Effector memory CD8-positive, alpha-beta T cell (primary cell): ENCODE measurements around the gene PHACTR3.
A peak's percentile ranks its signal among the peaks of the same experiment; 100 is the strongest.

Source experiments
- ATAC-seq: fragments of 150-1000 bp; cut with Tn5 transposase; replicated peaks from 2 replicates; pipeline ENCODE4 v1.10.0; 2021; ENCODE audit warnings: mild to moderate bottlenecking, moderate library complexity
- DNase-seq, 3 experiments: peaks; one replicate each; pipeline ENCODE4 v3.0.0; 2021
- H3K27ac Mint-ChIP-seq, 2 donors: one replicate each; pipeline ENCODE4 v1.8.0; 2022; ENCODE audit warnings: mild to moderate bottlenecking in 2 of 2, mixed read lengths in 2 of 2, moderate library complexity in 2 of 2
- H3K27me3 Mint-ChIP-seq, 2 donors: one replicate each; pipeline ENCODE4 v1.8.0; 2022; ENCODE audit warnings: mixed read lengths in 2 of 2
- H3K36me3 Mint-ChIP-seq: one replicate; pipeline ENCODE4 v1.8.0; 2022; ENCODE audit warnings: mild to moderate bottlenecking, moderate library complexity, mixed read lengths; ENCODE audit not compliant: insufficient read depth
- H3K4me1 Mint-ChIP-seq, 2 donors: one replicate each; pipeline ENCODE4 v1.8.0; 2022; ENCODE audit warnings: low read depth in 2 of 2, mixed read lengths in 2 of 2
- H3K4me3 Mint-ChIP-seq, 2 donors: one replicate each; pipeline ENCODE4 v1.8.0; 2022; ENCODE audit warnings: mild to moderate bottlenecking in 2 of 2, mixed read lengths in 2 of 2, moderate library complexity in 2 of 2
- H3K9me3 Mint-ChIP-seq, 2 donors: one replicate each; pipeline ENCODE4 v1.8.0; 2022; ENCODE audit warnings: mixed read lengths in 2 of 2

Gene PHACTR3

DNA sequence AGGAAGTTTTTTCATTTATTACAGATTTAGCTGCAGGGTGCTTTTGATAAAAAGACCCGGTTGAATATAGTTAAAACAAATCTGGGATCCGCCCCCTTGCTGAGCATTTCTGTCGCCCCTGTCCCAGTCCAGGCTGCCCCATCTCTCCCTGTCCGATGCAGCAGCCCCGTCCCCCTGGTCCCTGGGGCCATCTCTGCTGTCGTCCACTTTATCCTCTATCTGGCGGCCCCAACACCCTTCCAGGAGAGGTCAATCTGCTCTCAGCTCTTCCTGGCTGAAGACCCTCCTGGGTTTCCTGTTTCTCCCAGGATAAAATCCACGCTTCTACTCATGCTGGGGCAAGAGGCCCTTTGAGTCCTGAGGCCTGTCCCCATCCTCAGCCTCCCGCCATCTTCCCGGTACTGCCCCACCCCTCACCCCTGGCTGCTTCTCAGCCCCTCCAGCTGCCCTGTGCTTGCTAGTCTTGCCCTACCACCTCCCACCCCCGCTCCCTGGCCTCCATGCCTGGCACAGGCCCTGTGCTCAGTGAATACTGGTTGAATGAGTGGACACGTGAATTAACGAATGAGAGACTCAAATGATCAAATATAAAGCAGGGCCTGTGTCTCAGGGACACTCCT, 16.0 kb upstream of the PHACTR3 start:
- Mint-ChIP-seq H3K4me1 (peaks cover 0 to 3% of the 10 kb centered on the region in 2 donors), H3K27ac (no peak overlapping the region), H3K4me3 (no peak overlapping the region), H3K9me3 (no peaks in the 10 kb centered on the region), H3K27me3 (peaks cover 25 to 53% of the 10 kb centered on the region in 2 donors), H3K36me3 (no peaks in the 10 kb centered on the region)
- no peak for DNase-seq
- ATAC-seq = no peak

DNA sequence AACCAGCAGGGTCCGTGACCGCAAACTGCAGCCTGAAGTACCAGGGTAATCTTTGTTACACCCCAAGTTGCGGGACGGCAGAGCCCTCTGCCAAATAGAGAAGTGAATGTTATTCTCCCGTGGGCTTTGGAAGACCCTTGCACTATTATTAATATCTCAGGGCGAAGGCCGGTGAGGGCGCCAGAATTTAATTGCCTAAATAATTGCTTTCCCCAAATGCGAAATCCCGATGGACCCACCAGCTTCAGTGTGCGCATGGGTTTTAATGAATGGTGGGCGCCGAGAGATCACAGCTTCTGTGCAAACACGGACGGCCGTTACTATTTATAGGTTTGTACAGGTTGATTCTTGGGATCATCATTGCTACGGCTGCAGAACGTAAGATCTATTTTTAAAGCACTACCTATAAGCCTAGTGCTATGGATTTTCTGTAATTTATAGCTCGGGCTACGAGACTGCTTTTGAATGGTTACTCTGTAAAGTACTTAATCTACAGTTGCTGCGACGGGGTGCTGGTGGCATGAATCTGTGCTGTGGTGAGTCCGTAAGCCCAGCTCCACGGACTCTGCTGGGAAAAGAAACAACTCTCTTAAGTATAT, 15.2 kb upstream of the PHACTR3 start:
- Mint-ChIP-seq H3K27ac (no peak overlapping the region), H3K27me3 (peaks cover 26 to 52% of the 10 kb centered on the region in 2 donors), H3K4me1 (peaks cover 0 to 3% of the 10 kb centered on the region in 2 donors), H3K9me3 (no peaks in the 10 kb centered on the region), H3K4me3 (no peak overlapping the region), H3K36me3 (no peaks in the 10 kb centered on the region)
- no peak for DNase-seq
- no peak for ATAC-seq

DNA sequence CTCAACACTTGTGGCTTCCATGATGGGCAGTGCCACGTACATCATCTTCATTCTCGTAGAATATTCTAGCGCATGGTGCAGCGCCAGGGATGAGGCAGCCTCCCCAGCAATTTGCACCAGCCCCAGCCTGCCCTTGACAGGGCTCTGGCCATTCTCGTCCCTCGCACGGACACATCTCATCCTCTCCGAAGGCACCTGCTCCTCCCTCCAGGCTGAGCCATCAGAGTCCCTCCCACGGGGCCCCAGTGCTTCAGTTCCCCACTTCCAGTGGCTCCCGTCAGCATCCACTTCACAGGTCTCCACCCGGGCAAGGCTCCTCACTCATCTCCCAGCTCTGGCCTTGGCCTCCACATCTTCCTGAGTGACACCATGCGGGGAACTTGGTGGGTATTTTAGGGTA, 13.3 kb upstream of the PHACTR3 start:
- Mint-ChIP-seq H3K4me3 (no peak overlapping the region), H3K4me1 (peaks cover 0 to 1% of the 10 kb centered on the region in 2 donors), H3K27me3 (peaks cover 39 to 68% of the 10 kb centered on the region in 2 donors), H3K36me3 (no peaks in the 10 kb centered on the region), H3K9me3 (no peaks in the 10 kb centered on the region), H3K27ac (no peak overlapping the region)
- DNase-seq = no peak
- no peak for ATAC-seq

DNA sequence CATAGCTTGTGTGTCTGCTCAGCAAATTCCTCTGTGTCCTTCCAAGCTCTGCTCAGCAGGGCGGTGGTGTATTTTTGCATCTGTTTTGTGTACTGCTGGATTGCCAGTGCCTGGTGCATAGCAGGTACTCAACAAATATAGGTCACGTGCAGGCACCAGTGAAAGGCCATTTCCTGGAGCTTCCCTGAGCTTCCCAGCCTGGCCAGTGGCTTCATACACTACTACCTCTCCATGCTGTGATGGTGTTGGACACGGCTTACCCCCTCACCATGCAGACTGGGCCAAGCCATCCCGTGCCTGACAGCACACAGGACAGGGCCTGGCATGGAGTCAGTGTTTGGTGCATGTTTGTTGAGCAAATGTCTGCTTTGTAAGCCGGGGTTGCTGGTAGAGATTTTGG, 7.7 kb upstream of the PHACTR3 start:
- Mint-ChIP-seq H3K4me1 (peaks cover 4% of the 10 kb centered on the region in 2 donors), H3K9me3 (no peaks in the 10 kb centered on the region), H3K36me3 (no peaks in the 10 kb centered on the region), H3K27me3 (peaks cover 56 to 83% of the 10 kb centered on the region in 2 donors), H3K27ac (no peak overlapping the region), H3K4me3 (no peak overlapping the region)
- DNase-seq = no peak
- no peak for ATAC-seq

DNA sequence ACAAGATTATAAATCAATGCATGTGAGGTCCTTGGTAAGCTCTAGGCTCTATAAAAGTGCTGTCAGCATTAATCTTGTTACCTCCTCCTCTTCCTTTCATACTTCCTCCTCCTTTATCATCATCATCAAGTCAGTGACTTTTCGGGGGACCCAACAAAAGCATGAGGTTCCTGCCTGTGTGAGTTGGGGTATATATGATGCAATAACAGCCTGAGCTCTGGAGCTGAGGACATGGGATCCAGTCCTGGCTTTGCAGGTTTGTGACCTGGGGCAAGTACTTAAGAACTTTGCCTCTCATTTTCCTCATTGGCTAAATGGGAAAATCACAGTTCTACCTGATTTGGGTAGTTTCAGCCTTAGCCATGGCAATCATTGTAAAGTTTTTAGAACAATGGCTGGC, 7.1 kb upstream of the PHACTR3 start:
- no peak for DNase-seq
- H3K27ac Mint-ChIP-seq = no peak overlapping the region
- no peak for ATAC-seq
- peaks cover 4% of the 10 kb centered on the region in 2 donors for H3K4me1 Mint-ChIP-seq
- H3K27me3 Mint-ChIP-seq = peaks cover 58 to 83% of the 10 kb centered on the region in 2 donors
- H3K36me3 Mint-ChIP-seq = no peaks in the 10 kb centered on the region
- no peaks in the 10 kb centered on the region for H3K9me3 Mint-ChIP-seq
- no peak overlapping the region for H3K4me3 Mint-ChIP-seq

DNA sequence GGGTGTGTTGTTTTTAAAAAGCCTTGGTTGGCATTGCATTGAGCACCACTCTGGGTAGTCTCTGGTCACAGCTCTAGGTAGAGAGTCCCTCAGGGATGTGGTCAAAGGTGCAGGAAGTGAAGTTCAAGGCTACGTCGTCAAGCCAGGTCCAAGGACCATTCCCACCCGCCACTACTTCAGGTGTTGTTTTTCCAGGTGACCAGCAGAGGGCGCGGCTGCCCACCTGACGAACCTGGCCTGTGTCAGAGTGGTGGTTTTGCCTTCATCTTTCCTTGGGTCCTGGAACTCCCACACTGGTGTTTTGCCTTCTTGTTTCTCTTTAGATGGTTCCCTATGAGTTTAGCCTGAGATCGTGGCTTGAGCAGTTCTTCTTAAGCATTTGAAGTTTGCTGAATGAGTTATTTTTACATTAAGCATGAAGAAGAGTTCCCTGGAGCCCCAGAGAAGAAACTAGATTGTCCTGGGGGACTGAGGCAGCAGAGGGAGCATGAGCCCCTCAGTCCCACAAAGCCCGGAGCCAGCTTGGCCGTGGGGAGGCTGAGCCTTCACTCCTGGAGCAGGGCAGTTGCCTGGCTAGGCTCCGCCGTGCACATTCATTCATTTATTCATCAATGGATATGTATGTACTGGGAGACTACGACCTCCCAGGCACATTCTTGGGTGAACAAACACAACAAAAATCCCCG, 5.6 kb upstream of the PHACTR3 start:
- ATAC-seq (no peak), DNase-seq (peak in 1 of 3 experiments; percentile 5)
- Mint-ChIP-seq H3K4me1 (peaks cover 4% of the 10 kb centered on the region in 2 donors), H3K4me3 (no peak overlapping the region), H3K27ac (peak overlapping the region in 1 of 2 donors; percentile 19), H3K9me3 (no peaks in the 10 kb centered on the region), H3K27me3 (peaks cover 63 to 98% of the 10 kb centered on the region in 2 donors), H3K36me3 (no peaks in the 10 kb centered on the region)

DNA sequence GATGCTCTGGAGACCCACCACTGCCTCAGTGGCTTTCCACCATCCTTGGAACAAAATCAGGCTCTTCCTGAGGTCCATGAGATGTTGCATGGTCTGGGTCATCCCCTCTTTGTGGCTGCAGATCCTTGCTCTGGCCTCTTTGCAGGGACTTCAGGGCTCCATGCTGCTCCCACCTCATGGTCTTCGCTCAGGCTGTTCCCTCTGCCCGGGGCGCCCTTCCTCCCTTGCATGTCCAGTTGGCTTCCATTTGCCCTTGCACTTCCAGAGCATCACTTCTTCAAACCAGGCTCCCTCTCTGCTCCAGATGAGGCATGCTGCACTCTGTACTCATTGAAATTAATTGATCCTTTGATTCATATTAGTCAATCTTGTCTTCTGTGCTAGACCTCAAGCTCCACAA, 4.4 kb upstream of the PHACTR3 start:
- H3K9me3 Mint-ChIP-seq = no peaks in the 10 kb centered on the region
- H3K4me1 Mint-ChIP-seq = peaks cover 4% of the 10 kb centered on the region in 2 donors
- ATAC-seq (no peak), DNase-seq (no peak)
- H3K27me3 Mint-ChIP-seq = peaks cover 57 to 97% of the 10 kb centered on the region in 2 donors
- no peak overlapping the region for H3K4me3 Mint-ChIP-seq
- H3K36me3 Mint-ChIP-seq = no peaks in the 10 kb centered on the region
- no peak overlapping the region for H3K27ac Mint-ChIP-seq

DNA sequence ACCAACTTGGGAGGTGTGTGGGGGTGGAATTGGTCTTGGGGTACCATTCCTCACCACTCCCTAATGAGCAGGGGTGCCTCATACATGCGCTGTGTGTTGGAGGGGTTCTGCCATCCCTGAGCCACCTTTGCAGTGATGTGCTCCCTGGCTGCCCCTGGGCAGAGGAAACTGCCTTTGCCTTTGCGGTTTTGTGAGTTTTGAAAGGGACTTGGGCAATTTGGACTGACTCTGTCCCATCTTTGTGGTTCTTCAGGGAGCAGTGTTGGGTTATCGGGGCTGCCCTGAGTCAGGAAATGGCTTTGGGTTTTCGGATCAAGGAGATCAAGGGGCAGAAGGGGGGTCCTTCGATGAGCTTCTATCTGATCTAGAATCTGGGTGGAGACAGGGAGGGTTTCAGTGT, 3.9 kb upstream of the PHACTR3 start:
- Mint-ChIP-seq H3K4me3 (no peak overlapping the region), H3K27ac (no peak overlapping the region), H3K36me3 (no peaks in the 10 kb centered on the region), H3K4me1 (peaks cover 4% of the 10 kb centered on the region in 2 donors), H3K27me3 (peaks cover 55 to 92% of the 10 kb centered on the region in 2 donors), H3K9me3 (no peaks in the 10 kb centered on the region)
- no peak for ATAC-seq
- DNase-seq = no peak

DNA sequence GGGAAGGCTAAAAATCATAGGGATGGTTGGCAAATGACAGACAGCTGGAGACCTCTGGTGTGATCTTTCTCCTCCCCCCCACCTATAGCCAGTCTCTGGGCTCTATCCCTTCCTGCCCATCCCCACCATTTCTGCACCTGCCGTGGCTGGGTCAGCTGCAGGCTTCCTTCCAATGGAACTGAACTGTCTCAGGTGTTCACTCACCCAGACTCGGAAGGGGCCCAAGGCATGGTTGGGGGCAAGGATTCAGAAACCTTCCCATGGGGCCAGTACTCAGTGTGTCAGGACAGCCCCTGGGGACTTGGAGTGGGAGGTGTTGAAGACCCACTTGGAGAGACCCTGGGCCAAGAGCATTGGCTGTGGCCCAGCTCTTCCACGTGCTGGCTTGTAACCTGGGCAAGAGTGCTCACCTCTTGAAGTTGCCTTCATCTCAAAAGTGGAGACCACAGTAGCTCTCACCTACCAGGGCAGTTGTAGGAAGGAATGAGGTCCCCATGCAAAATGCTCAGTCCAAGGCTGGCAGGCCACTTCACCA, 1.7 kb upstream of the PHACTR3 start:
- H3K9me3 Mint-ChIP-seq = no peaks in the 10 kb centered on the region
- DNase-seq = no peak
- H3K36me3 Mint-ChIP-seq = no peaks in the 10 kb centered on the region
- no peak for ATAC-seq
- H3K27me3 Mint-ChIP-seq = peaks cover 66 to 92% of the 10 kb centered on the region in 2 donors
- H3K27ac Mint-ChIP-seq = no peak overlapping the region
- H3K4me3 Mint-ChIP-seq = no peak overlapping the region
- H3K4me1 Mint-ChIP-seq = peaks cover 4% of the 10 kb centered on the region in 2 donors

DNA sequence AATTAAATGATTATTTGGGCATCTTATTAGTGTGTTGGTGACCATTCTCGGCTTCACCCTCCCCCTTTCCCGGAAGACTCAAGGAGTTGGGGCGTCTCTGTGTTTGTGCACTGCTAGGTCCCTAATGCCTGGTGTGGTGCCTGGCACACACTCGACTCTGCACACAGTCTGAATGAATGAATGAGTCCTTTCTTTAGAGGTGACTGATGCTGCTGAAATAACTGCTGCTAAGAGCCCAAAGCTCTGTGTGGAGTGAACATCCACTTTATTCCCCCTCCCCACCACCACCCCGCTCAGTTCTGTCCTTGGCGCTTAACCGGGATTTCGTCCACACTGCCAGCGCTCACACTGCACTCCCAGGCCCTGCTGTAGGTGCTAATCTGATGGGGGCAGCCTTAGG, 1.2 kb upstream of the PHACTR3 start:
- DNase-seq (no peak), ATAC-seq (no peak)
- no peak overlapping the region for H3K4me3 Mint-ChIP-seq
- peaks cover 66 to 92% of the 10 kb centered on the region in 2 donors for H3K27me3 Mint-ChIP-seq
- H3K36me3 Mint-ChIP-seq = no peaks in the 10 kb centered on the region
- peaks cover 4% of the 10 kb centered on the region in 2 donors for H3K4me1 Mint-ChIP-seq
- H3K27ac Mint-ChIP-seq = no peak overlapping the region
- no peaks in the 10 kb centered on the region for H3K9me3 Mint-ChIP-seq

DNA sequence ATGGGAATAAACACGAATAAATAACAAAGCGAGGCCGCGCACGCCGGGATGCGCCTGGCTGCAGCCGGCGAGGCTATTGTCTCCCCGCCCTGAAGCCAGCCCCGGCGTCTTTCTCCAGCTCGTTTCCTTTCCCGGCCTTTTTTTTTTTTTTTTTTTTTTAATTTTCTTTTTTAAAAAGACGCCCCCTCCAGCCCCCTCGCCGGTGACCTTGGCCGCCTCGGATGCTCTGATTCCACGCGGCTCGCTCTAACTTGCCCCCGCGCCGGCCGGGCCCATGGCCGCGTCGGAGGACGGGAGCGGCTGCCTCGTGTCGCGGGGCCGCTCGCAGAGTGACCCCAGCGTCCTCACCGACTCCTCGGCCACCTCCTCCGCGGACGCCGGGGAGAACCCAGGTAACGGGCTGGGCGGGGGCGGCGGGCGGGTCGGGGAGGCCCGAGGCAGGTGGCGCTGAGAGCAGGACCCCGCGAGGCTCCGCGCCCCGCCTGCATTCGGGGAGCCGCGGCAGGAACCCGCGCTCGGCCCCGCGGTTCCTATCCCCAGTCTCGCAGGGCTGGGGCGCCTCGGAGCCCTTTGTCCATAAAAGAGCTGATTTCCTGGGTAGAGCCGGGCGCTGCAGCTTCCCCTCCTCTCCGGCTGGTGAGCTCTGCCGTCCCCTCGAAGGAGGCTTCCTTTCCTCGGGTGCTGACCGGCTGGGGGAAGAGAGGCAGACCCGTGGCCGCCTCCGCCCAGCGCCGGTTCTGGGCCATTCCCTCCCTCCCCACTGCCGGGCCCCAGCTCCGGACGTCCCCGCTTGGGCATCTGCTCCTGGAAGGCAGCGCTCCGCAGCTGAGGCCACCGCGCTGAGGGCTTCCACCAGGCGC, 631 bp downstream of the PHACTR3 start:
- no peaks in the 10 kb centered on the region for H3K36me3 Mint-ChIP-seq

DNA sequence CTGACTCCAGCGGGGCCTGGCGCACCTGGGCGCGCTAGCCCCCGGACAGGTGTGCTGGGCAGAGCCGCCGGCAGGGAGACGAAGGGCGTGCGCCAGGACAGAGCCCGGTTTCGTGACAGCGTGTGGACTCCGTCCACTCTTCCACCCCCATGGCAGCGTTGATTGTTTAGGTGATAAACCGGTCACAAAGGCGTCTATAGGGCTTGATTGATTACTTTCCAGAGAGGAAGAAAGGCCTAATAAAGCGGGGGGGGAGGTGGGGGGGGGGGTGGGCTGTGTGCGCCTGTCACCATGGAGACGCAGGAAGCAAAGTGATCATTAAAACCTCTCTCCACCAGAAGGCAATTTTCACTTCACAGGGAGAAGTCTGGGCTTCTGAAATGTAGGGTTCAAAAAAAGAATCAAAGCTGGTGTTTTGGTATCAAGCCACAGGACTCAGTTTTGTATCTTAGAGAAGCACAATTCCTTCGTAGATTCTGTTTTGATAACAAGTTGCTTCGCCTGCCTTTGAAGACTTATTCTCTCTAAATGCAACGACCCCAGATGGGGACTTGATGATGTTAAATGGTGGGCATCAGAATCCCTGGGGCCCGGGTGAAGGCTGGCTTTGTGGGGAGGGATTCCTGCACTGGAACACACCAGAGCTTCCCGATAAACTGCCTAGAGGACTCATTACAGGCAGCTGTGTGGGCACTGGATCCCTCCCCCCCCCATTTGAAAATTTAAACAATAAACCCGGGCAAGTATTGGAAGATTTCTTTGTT, 1.4 kb downstream of the PHACTR3 start:
- no peak overlapping the region for H3K4me3 Mint-ChIP-seq
- H3K27me3 Mint-ChIP-seq = peaks cover 55 to 89% of the 10 kb centered on the region in 2 donors
- ATAC-seq = no peak

More for the DNA sequence above, 631 bp downstream of the PHACTR3 start:
- ATAC-seq (no peak), DNase-seq (no peak)
- Mint-ChIP-seq H3K4me3 (no peak overlapping the region), H3K27ac (no peak overlapping the region), H3K4me1 (no peaks in the 10 kb centered on the region), H3K27me3 (peaks cover 63 to 91% of the 10 kb centered on the region in 2 donors), H3K9me3 (peaks cover 0 to 2% of the 10 kb centered on the region in 2 donors)

More for the DNA sequence above, 1.4 kb downstream of the PHACTR3 start:
- DNase-seq = no peak
- Mint-ChIP-seq H3K9me3 (peaks cover 0 to 2% of the 10 kb centered on the region in 2 donors), H3K27ac (no peak overlapping the region), H3K36me3 (no peaks in the 10 kb centered on the region), H3K4me1 (no peaks in the 10 kb centered on the region)
